NCI-H69 (cell line): ENCODE results near the gene PHF21A.
A peak's percentile ranks its signal among the peaks of the same experiment; 100 is the strongest.
"Not testable (repeated sequence)": the region's sequence is repeated elsewhere in the genome, so short reads cannot be mapped to it uniquely, and the experiment has no call there.

ENCODE experiments used
- DNase-seq: peaks from one replicate; lab custom pipeline; 2025; lab: John Stamatoyannopoulos, UW

Gene PHF21A

DNA sequence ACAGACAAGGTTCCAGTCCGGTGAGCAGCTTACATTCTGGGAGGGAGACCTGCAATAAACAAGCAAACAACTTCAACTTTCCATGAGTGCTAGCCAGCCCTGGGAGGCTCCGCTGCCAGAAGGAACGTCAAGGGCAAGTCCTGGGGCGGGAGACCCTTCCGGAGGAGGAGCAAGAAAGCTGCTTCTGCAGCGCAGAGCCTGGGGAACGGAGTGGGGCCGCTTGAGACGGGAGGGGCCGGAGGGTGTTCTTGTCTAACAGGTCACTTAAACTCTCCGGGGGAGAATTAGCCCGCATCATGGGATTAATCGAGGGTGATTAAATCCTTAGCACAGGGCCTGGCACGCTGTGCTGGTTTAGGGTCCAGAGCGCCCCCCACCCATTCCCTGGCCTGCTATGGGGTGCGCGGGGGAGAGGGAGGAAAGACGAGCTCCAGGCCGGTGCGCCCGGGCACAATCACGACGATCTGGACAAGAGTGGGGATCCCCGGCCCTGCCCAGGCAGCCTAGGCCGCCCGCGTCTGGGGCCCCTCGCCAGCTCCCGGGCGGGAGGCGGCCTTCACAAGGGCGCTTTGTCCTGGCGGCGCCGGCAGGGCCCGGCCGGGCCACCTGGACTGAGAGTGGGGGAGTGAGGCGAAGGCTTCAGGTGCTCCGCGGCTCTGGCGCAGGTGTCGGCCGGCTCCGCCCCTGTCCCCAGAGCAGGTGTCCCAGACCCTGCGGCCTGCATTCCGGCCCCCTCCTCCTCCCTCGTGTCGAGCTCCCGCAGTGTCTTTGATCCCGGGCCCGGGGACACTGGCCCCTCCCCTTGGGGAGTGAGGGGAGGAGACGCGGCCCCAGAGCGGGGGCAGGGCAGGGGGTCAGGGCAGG is 199.5 kb downstream of the PHF21A start:
- peak; percentile 89 for DNase-seq

GRCh38 chr11:45920531-45921477 is 200.4 kb downstream of the PHF21A start:
- no peak for DNase-seq

DNA sequence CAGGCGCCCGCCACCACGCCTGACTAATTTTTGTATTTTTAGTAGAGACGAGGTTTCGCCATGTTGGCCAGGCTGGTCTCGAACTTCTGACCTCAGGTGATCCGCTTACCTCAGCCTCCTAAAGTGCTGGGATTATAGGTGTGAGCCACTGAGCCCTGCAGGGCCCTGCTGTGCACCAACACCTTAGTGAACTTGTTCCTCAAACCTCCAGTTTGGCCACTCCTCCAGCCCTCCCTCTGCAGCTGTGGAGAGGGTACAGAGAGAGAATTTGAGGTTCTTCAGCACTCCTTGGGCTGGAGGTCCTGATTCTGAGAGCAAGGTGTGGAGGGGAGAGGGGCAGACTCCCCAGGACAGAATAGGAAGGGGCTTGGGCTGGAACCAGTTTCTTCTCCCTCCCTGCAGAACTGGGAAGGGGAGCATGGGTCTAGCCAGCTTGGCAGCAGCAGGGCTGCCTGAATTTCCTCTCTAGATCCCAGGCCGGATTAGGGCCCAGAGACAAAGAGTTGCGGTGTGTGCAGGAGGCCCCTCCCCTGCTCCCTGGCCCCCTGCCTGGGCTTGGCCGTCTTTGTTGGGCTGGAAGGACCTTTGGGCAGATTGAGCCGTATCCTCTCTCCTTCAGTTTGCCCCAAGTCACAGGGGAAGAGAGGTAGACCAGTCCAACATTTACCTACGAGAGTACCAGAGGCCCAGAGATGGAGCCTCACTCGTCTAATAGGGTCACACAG is 201.3 kb downstream of the PHF21A start:
- DNase-seq: no peak

- no peak for DNase-seq
These were observed 202.1 kb downstream of the PHF21A start for GRCh38 chr11:45918962-45919675.

- peak; percentile 89 for DNase-seq
These were observed 202.8 kb downstream of the PHF21A start for GRCh38 chr11:45918331-45918941.

GRCh38 chr11:45917623-45918330 is 203.5 kb downstream of the PHF21A start, which contains the start of gene PEX16:
Gene PEX16 (minus strand): TSS chr11:45917877. CDS start chr11:45917811, 66 bp downstream.
- peak; percentile 99 for DNase-seq

DNA sequence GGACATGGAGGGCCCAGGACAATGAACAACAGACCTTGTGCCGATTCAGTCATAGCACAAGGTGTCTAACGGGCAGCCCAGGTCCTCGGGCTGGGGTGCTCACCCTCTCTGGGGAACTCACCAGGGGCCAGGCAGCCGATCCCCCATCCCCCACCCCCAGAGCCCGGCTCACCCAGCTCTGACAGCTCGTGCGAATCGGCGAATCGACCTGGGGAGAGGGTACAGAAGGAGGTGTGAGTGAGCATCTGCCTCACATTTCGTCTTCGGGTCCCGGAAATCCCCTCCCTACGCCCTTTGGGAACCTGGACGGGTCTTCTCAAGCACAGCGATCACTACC is 204.0 kb downstream of the PHF21A start:
- peak; percentile 57 for DNase-seq

GRCh38 chr11:45915446-45915845 is 205.8 kb downstream of the PHF21A start:
- no peak for DNase-seq

GRCh38 chr11:45913942-45914635 is 207.2 kb downstream of the PHF21A start:
- DNase-seq: no peak

DNA sequence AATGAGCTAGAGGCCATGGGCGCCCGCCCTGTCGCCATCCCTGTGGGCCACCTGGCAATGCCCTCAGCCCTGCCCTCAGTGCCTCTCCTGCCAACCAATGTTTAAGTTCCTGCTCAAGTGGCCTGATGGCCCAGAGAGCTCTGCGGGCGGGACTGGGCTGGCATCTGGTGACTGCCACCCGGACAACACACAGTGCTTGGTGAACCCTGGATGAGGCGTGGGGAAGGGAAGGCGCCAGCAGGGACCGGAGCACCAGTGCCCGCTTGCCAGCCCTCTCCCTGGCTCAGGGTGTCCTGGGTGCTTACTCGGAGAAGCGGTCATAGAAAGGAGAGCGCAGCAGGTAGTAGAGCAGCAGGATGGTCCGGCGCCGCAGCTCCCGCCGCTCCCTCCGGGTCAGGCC is 207.7 kb downstream of the PHF21A start:
- DNase-seq: no peak

DNA sequence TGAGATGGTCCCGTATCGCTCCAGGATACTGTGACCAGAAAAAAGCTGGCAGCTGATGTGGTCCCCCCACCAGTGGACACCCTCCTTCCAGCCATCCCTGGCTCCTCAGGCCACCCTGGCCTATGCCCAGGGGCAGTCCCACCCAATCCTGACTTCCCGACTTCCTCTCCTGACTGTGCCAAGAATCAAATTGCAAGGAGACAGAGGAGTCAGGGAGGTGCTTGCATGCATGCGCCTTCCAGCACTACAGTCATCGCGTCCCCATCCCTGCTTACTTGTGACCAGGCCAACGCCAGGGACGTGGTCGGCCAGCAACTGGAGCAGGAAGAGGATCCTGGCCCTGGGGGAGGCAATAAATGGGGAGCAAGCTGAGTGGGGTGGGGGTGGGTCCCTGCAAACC is 210.6 kb downstream of the PHF21A start:
- DNase-seq: no peak

DNA sequence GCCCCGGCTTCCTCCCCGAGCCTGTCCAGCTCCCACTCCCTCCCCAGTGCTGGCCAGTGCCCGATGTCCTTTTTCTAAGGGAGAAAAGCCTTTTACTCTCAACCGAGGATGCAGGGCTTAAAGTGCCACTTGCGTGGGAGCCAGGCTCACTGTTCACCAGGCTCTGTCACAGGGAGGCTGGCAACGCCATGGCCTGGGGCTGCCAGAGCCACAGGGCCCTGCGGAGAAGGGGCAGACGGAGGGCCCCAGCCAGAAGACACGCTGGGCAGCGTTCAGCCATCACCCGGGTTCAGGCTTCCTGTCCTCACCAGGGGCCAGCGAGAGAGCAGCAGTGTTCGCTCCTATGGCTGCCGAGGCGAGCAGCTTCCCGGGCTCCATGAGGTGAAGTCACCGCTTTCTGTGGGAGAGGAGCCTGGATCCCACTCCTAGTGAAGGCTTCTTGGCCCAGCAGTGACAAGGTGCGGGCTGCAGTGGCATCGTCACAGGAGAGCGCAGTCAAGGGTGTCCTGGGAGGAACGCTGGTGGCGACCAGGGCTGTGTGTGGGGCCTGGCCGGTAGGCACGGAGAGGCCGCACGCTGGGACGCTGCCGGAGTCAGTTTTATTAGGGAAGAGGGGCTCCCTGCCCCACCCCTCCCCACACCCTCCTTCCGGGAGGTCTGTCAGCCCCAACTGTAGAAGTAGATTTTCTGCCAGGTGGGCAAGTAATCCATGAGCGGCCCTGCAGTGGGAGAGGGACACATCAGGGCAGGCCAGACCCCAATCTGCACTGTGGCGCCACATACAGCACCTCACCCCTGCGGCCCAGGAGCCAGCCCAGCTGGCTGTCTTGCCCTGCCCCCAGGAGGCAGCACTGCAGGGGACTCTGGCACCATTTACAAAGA is 211.4 kb downstream of the PHF21A start:
- DNase-seq: no peak

DNA sequence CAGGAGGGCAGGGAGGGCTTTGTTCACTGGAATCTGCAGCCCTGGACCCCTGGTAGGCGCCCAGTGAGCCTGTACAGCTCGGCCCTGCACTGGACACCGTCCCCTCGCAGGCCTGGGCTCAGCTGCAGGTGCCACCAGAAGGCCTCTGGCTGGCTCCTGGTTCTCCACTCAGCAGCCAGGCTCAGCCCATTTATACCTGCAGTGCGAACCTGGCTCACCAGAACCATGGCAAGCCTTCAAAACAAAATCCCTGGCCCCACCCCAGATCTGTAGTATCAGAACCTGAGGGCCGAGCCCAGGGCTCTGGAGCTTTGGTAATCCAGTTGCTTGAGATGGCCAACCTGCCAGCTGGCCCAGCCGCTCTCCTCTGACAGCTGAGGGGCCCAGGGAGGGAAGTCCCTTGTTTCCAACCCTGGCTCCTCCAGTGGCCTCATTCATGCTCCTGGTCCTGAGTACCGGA is 213.3 kb downstream of the PHF21A start:
- no peak for DNase-seq

- DNase-seq: no peak
These were observed 214.2 kb downstream of the PHF21A start, which contains the start of gene FREY1 for GRCh38 chr11:45906965-45907611. Gene FREY1 (minus strand): TSS chr11:45907271. CDS start chr11:45907245, 26 bp downstream.

GRCh38 chr11:45906096-45906682 is 215.1 kb downstream of the PHF21A start:
- no peak for DNase-seq

- not testable (repeated sequence) for DNase-seq
These were observed 215.7 kb downstream of the PHF21A start for GRCh38 chr11:45905576-45905975.

GRCh38 chr11:45905095-45905494 is 216.2 kb downstream of the PHF21A start:
- no peak for DNase-seq
